Measurements from ENCODE around the gene MYEOV. TPM values are rescaled to one million over a fixed set of nuclear protein-coding genes. Genes with fewer than 3 reads are reported as not detected.

The MYEOV gene
- total and polyA plus RNA-seq, 2 of the 8 experiments (the other 6 are each of a cell fraction or from before 2014, with no cell fraction given): 0.44 to 0.67 TPM

- no peaks in the 10 kb centered on the region for H4K20me1 ChIP-seq (replicated peaks in 1 of 2; ENCODE audit: control insufficient read depth in 1 of 2, insufficient read depth in 2 of 2, low read length in 2 of 2)
- H2BK20ac ChIP-seq (ENCODE audit: low read length): no peak overlapping the region
- H3K14ac ChIP-seq (ENCODE audit: insufficient read length): no peak overlapping the region
- H3K27me3 ChIP-seq (replicated peaks in 1 of 4; ENCODE audit: control insufficient read depth in 3 of 4, extremely low read depth in 1 of 4, insufficient read depth in 3 of 4, low read length in 3 of 4): no peaks in the 10 kb centered on the region; a peak in 1 of 7 replicates
- TF ChIP-seq MAX (IDR thresholded peaks at IDR 0.05) (no peak), YY1 (IDR thresholded peaks at IDR 0.05; ENCODE audit: low read depth, low read length) (no peak), GABPA (IDR thresholded peaks at IDR 0.05; ENCODE audit: borderline replicate concordance, insufficient read depth, low read length) (no peak), RFX5 (IDR thresholded peaks at IDR 0.05; ENCODE audit: borderline replicate concordance, low read depth, low read length) (no peak), CHD1 (IDR thresholded peaks at IDR 0.05; ENCODE audit: low read depth, low read length) (no peak), SAP30 (IDR thresholded peaks at IDR 0.05; ENCODE audit: insufficient read depth, insufficient replicate concordance, low read length) (no peak), EGR1 (IDR thresholded peaks at IDR 0.05; ENCODE audit: borderline replicate concordance, low read depth, low read length) (no peak), FOSL1 (IDR thresholded peaks at IDR 0.05; ENCODE audit: insufficient read depth, low read depth, low read length) (no peak)
- H3K27ac ChIP-seq (ENCODE audit: low read depth, low read length): no peak overlapping the region
- no peaks in the 10 kb centered on the region for H3K36me3 ChIP-seq (ENCODE audit: control insufficient read depth in 2 of 4, insufficient read depth in 4 of 4, low read length in 3 of 4)
- H2BK120ac ChIP-seq (replicated peaks; ENCODE audit: low read depth, low read length): no peak overlapping the region
- no peak overlapping the region for H3K9ac ChIP-seq (replicated peaks in 1 of 4; ENCODE audit: extremely low read depth in 1 of 4, low read depth in 3 of 4, low read length in 3 of 4)
- 93% methylated on average over 11 of the region's 11 CpGs; no CpG with 5 or more reads in 1 of the 2 experiments for WGBS, 2 experiments (ENCODE audit: extremely low coverage in 1 of 2, insufficient coverage in 1 of 2, insufficient read length in 1 of 2, insufficient replicate concordance in 2 of 2, low coverage in 1 of 2, low lambda C conversion rate in 2 of 2, missing lambda C conversion rate in 1 of 2)
- no peak overlapping the region for H3K23ac ChIP-seq (ENCODE audit: insufficient read length)
- DNase-seq (ENCODE audit: low read depth in 1 of 2, low spot score in 2 of 2): no peak
- H2BK15ac ChIP-seq (ENCODE audit: low read length): no peak overlapping the region
- peaks cover 2% of the 10 kb centered on the region; the same call in 1 of the 2 replicates for H3K23me2 ChIP-seq (ENCODE audit: low read depth, low read length)
- no peak overlapping the region for H2AK5ac ChIP-seq (ENCODE audit: low read depth, low read length)
- H3K79me1 ChIP-seq (ENCODE audit: low read depth, low read length): no peaks in the 10 kb centered on the region
- FAIRE-seq: no peak
- H3K79me2 ChIP-seq (ENCODE audit: control insufficient read depth in 1 of 2, insufficient read depth in 2 of 2, low read length in 2 of 2): no peaks in the 10 kb centered on the region
- H3K56ac ChIP-seq (replicated peaks; ENCODE audit: insufficient read length, low read depth, low read length): no peak overlapping the region
- H4K91ac ChIP-seq (replicated peaks; ENCODE audit: insufficient read length, low read length): no peak overlapping the region
- H2AFZ ChIP-seq (ENCODE audit: low read length): no peak overlapping the region
- ChIA-PET CTCF (ENCODE audit: partially characterized antibody) (no interaction called here), POLR2A (ENCODE audit: partially characterized antibody) (no interaction called here)
- no peak overlapping the region for H3K4me3 ChIP-seq (ENCODE audit: extremely low read depth in 1 of 4, insufficient read depth in 2 of 4, low read depth in 3 of 4, low read length in 4 of 4)
- no peak overlapping the region for H4K5ac ChIP-seq (ENCODE audit: insufficient read length, low read depth, low read length)
- no peaks in the 10 kb centered on the region; a peak in 1 of 7 replicates for H3K4me1 ChIP-seq (replicated peaks in 1 of 4; ENCODE audit: control insufficient read depth in 3 of 4, insufficient read depth in 4 of 4, low read length in 3 of 4)
- H4K8ac ChIP-seq (ENCODE audit: extremely low read depth, insufficient read depth, low read length): no peak overlapping the region
- H3K9me3 ChIP-seq (ENCODE audit: insufficient read depth in 2 of 2, low read depth in 1 of 2, low read length in 1 of 2): no peaks in the 10 kb centered on the region
- H3K4ac ChIP-seq (replicated peaks; ENCODE audit: insufficient read length, low read depth, low read length): no peak overlapping the region
- H2BK5ac ChIP-seq (ENCODE audit: low read depth, low read length): no peak overlapping the region
- no peak overlapping the region for H2BK12ac ChIP-seq (ENCODE audit: low read depth, low read length)
- no peak overlapping the region for H3K4me2 ChIP-seq (ENCODE audit: insufficient read depth in 1 of 2, low read depth in 2 of 2, low read length in 2 of 2)
- H3K18ac ChIP-seq (ENCODE audit: extremely low read depth, low read length): no peak overlapping the region
Measured at GRCh38 chr11:69301081-69301454, 7.1 kb downstream of the MYEOV start.

Measured in H1 (cell line).